ENCODE data around the gene LRRN3. TPM values are rescaled to one million over a fixed set of nuclear protein-coding genes. Genes with fewer than 3 reads are reported as not detected.

Gene LRRN3
- total RNA-seq, 1 donor from 2014 or later: 0.40 TPM

DNA sequence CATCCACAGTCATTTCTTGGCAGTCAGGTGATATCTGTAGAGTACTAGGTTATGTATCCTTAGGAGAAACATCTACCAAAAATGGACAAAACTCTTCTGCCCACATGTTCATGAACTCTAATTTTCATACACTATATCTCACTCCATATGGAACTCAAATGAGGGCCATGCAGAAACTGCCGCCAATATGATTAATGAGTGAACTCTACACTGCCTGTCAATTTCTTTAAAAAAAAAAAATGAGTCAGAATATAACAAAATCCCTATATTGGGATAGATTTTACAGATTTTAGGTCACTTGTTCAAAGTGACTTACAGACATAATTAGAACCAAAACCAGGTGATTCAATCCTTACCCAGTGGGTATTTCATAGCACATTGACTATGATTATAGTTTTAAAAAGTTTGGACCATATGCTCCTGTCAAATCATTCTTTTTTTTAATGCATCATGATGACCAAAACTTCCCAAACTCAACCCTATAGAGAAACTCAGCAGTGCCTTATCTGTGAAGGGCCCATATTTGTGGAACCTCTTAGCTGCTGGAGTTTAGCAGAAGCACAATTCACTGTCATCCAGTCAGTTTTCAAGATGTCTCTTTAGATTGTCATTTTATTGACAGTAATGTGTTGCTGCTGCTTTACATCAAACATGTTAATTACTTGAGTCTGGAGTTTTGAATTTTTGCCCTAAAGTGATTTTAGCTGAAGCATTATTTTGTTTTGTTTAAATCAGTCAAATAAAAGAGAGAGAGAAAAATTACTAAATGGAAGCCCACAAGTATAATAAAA is 11.1 kb downstream of the LRRN3 start:
- intact Hi-C loops (cut with DNase I): no loop called here
- DNase-seq (ENCODE audit: low spot score): no peak

DNA sequence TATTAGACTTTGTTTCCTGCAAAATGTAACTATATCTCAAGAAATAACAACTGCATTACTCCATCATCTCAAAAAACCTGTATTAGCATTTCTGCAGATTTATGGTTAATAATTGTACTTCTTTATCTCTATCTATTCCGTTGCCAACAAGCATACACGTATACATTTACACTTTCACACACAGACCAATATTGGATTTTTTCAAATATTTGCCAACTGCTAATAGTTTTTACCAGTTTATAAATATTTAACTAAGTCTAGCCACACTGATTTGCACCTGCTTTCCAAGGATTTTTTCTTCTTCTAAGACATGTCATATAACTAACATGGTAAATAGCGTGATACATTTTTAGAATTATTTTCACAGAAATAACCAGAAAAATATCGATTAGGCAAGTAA is 12.2 kb downstream of the LRRN3 start:
- intact Hi-C loops (cut with DNase I): no loop called here
- no peak for DNase-seq (ENCODE audit: low spot score)

DNA sequence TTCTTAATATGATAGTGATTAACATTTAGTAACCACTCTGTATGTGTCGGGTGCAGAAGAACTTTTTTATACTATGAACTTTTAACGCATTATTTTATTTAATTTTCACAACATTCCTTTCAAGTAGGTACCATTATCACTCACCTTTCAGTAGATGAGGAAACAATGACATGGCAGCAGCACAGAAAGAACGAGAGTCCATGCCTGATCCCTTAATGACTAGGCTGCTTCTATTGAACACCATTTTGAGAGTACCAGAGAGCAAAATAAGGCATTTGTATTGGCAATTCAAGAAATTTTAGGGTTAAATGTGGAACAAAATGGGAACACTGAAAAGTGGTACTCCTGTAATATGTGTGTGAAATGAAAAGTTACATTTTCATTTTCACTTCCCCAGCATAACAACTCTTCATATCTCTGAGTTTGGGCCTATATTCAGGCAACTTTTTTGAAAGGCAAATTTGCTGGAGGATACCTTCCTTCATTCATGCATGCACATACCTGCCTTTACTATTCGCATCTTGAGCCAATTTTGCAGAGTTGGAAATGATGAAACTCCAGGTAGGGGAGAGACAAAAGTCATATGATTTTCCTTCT is 12.8 kb downstream of the LRRN3 start:
- intact Hi-C loops (cut with DNase I): no loop called here
- DNase-seq (ENCODE audit: low spot score): no peak

DNA sequence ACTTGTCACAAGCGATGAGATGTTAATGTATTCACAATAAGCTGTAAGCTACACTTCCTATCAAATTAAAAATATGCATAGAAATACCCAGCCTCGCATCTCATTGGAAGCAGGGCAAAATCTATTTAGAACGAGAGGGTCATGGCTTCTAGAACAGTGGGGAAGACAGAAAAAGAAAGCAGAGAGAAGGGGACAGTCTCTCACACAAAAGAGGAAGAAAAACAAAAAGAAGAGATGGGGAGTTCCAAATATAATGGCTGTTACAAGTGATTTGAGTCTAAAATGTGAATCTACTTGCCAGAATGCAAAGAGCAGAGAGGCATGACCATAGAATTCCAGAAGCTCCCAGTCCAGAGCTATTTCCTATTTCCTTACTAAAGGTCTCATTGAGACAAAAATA is 13.8 kb downstream of the LRRN3 start:
- no peak for DNase-seq (ENCODE audit: low spot score)
- intact Hi-C loops (cut with DNase I): no loop called here

DNA sequence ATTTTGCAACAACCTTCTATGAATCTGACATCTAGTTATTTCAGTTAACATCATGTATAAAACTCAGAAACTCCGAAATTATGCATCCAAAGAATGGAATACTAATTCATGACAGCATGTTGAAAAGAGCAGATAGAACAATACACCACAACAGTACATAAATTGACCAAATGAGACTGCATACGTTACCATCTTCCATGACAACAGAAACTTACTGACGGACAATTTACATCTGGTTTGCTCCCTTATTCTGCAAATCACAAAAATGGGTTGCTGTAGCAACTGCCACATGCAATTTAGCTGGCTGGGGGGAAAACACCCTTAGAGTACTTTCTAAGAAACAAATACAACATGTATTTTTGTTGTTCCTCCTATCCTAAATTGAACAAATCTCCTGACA is 14.3 kb downstream of the LRRN3 start:
- intact Hi-C loops (cut with DNase I): no loop called here
- no peak for DNase-seq (ENCODE audit: low spot score)

- no peak for DNase-seq (ENCODE audit: low spot score)
- intact Hi-C loops (cut with DNase I): no loop called here
Observed at GRCh38 chr7:111107579-111107978, 16.7 kb downstream of the LRRN3 start.

- no peak for DNase-seq (ENCODE audit: low spot score)
- intact Hi-C loops (cut with DNase I): no loop called here
Observed at GRCh38 chr7:111108000-111108399, 17.1 kb downstream of the LRRN3 start.

- DNase-seq (ENCODE audit: low spot score): no peak
- intact Hi-C loops (cut with DNase I): no loop called here
Observed at GRCh38 chr7:111108496-111108895, 17.6 kb downstream of the LRRN3 start.

DNA sequence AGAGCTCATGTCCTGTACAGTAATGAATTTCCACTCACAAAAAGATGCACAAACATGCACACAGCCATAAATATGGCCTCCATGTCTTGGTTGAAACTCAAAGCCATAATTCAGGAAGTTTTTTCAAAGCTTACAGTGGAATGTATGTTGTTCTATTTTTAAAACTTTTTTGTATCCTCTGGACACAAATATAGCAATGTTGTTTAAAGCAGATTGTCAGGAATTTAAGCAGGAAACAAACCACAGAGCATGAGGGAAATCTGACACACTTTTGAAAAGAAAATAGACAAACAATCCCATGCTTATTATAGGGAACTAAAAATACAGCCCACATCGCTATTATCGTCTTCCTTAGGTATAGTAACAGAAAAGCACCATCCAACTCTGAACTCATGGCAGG is 21.5 kb downstream of the LRRN3 start:
- intact Hi-C loops (cut with DNase I): no loop called here
- no peak for DNase-seq (ENCODE audit: low spot score)

- intact Hi-C loops (cut with DNase I): no loop called here
- DNase-seq (ENCODE audit: low spot score): no peak
Observed at GRCh38 chr7:111113263-111114017, 22.5 kb downstream of the LRRN3 start.

GRCh38 chr7:111115966-111116365 is 25.0 kb downstream of the LRRN3 start:
- no peak for DNase-seq (ENCODE audit: low spot score)

GRCh38 chr7:111126987-111127386 is 36.1 kb downstream of the LRRN3 start:
- intact Hi-C loops (cut with DNase I): no loop called here
- no peak for DNase-seq (ENCODE audit: low spot score)

More at GRCh38 chr7:111115966-111116365, 25.0 kb downstream of the LRRN3 start:
- intact Hi-C loops (cut with DNase I): no loop called here

DNA sequence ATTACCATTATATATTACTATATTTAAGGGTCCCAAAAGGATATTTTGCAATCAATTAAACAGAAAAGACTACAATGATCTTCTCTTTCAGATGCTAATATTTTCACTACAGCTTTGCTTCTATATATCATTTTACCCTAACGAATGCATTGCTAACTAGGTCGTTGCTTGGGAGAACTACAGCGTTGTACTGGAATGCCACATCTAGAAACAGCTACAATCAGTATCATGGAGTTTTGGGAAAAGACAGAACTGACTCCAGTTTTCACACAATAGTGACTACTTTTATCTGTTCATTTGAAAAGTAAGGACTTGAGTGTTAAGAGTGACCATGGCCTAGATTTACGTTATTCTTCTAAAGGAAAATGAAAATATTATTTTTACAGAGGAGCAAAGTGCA is 38.5 kb downstream of the LRRN3 start:
- DNase-seq (ENCODE audit: low spot score): no peak
- intact Hi-C loops (cut with DNase I): no loop called here

GRCh38 chr7:111132833-111133232 is 41.9 kb downstream of the LRRN3 start:
- no peak for DNase-seq (ENCODE audit: low spot score)
- intact Hi-C loops (cut with DNase I): no loop called here

DNA sequence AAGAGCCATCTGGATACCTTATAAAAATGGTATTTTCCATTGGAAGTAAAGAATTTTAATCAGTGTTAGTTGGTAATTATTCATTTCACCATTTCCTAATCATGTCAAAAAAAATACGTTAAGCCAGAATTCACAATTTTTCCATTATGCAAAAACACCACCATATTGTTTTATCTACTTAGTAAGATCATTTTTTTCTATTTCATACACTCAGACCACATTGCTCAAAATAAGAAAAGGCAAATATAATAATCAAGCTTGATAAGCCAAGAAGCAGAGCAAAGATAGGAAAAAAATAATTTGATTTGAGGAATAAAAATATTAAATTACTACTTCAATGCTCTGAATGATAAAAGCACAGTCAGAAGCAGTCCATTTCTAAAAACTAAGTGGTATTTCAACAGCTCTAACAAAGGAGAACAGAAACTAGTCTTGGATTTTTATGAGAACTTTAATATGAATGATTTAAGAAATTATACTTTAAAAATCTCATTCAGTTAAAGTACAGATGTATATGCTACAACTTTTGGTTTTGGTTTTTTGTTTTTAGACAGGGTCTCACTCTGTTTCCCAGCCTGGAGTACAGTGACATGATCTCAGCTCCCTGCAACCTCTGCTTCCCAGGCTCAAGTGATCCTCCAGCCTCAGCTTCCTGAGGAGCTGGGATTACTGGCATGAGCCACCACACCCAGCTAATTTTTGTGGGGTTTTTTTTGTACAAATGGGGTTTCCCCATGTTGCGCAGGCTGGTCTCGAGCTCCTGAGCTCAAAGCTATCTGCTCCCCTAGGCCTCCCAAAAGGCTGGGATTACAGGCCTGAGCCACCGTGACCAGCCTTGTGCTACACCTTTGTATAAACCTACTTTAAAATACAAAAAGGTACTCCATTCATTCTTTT is 46.6 kb downstream of the LRRN3 start:
- DNase-seq (ENCODE audit: low spot score): no peak
- intact Hi-C loops (cut with DNase I): no loop called here

GRCh38 chr7:111138193-111138569 is 47.3 kb downstream of the LRRN3 start:
- intact Hi-C loops (cut with DNase I): no loop called here
- DNase-seq (ENCODE audit: low spot score): no peak

DNA sequence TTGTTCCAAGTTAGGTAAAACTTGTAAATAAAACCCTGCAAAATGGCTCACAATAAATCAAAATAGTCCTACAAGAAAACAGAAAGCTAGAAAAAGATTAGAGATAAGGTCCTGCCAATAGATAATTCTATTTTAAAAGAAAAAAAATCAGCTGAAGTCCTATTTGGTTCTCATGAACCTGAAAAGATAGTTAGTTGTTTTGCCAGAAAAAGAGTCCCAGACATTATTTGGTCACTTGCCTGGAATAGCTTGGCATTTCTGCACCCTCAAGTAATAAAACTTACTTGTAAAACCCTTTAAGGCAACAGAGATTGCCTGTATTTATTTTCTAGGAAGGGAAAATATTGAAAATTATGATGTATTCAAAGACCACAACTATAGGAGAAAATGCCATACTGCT is 47.7 kb downstream of the LRRN3 start:
- DNase-seq (ENCODE audit: low spot score): no peak
- intact Hi-C loops (cut with DNase I): no loop called here

DNA sequence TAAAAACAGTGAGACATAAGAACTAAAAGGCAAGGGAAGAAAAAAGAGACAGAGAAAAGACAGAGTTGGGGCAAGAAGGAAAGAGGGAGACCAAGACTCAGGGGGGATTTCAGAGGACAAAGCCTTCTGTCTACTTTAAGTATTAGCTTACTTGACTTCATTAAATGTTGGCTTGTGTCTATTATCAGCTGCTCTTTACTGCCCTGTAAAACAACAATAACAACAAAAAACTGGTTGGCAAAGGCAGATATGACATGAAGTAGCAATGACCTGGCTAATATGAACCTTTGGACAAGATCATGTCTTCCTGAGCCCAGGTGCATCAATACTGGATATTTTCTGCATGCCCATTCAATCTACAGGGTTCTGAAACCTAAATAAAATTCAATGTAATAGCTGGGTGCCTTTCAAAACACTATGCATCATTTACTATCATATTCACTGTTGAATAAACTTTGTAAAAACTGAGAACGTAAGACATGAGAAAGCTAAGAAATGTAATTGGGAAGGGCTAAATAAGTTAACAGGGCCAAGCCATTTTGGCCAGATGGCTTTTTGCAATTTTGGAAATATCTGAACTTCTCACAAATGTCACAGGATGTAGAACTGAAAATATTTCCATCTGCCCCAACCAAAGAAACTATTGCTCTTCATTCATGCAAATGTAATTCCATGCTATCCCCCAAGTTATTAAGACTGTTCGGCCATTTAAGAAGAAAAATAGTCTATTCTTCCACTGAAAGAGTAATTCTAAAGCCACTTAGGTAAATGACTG is 49.4 kb downstream of the LRRN3 start:
- DNase-seq (ENCODE audit: low spot score): no peak
- intact Hi-C loops (cut with DNase I): no loop called here

DNA sequence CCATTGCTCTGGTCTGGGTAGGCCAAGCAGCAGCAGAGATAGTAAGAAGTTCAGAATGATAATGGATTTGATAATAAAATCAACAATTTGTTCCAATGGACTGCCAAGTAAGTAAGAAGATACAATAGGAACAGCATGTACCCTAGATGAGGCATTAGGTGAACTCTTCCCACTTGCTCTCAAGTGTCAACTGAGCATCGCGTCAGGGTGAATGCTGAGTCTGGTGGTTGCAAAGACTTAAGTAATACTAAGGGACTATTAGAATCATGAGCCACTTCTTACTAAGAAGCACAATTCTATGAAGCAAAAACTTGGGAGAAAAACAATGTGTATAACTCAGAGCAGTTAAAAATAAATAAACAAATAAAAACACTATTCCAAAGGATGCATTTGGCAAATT is 54.5 kb downstream of the LRRN3 start:
- no peak for DNase-seq (ENCODE audit: low spot score)
- intact Hi-C loops (cut with DNase I): no loop called here

Measured in cardiac septum (tissue), 1 donor.